GM18520 (cell line): ENCODE data around the gene TUBAL3.

Experiments used
- ATAC-seq: cut with Tn5 transposase; IDR thresholded peaks from one replicate; pipeline ENCODE4 v1.9.1; 2021; ENCODE audit not compliant: unreplicated experiment

The TUBAL3 gene

DNA sequence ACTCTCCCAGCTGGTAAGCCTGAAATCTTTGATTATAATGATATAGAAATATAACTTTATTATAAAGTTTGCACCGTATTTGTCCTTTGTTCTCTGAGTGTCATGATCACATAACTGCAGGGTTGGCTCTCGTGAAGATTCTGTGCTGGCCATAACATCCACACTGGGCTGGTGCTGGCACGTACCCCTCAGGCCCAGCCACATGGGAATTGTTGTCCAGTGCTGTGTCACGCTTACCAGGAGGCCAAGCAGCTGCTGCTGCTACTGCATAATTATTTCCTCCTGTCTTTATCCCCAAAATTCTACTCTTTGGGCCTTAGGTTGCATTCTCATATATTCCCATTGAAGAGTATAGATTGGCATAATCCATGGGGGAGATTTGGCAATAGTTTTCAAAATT is 60.6 kb downstream of the TUBAL3 start:
- no peak for ATAC-seq

DNA sequence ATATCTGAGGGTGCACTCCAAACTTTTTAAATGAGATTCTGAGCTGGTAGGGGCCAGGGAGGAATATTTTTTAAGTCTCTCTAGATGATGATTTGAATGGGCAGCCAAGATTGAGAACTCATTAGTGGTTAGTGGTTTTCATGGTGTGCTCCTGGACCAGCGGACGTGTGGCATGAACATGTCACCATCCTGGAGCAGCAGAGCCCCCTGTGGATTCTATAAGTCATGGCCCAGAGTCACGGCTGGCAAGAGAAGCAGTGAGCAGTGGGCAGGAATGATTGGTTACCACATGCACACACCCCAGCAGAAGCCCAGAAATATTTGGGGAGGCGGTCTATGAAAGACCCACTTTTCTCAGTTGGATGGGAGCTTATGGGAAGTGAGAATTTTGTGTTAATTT is 61.1 kb downstream of the TUBAL3 start:
- no peak for ATAC-seq
